GM21423 (cell line): Measurements from ENCODE around the gene ARMC7.
A peak's percentile ranks its signal among the peaks of the same experiment; 100 is the strongest.
"Not testable (repeated sequence)": the region's sequence is repeated elsewhere in the genome, so short reads cannot be mapped to it uniquely, and the experiment has no call there.

ENCODE experiments used
- ATAC-seq: cut with Tn5 transposase; IDR thresholded peaks from one replicate; pipeline ENCODE4 v1.9.1; 2021; ENCODE audit warnings: mild to moderate bottlenecking, moderate library complexity; ENCODE audit not compliant: unreplicated experiment

The ARMC7 gene

GRCh38 chr17:75152523-75152921 lies 42.8 kb downstream of the ARMC7 start:
- no peak for ATAC-seq

DNA sequence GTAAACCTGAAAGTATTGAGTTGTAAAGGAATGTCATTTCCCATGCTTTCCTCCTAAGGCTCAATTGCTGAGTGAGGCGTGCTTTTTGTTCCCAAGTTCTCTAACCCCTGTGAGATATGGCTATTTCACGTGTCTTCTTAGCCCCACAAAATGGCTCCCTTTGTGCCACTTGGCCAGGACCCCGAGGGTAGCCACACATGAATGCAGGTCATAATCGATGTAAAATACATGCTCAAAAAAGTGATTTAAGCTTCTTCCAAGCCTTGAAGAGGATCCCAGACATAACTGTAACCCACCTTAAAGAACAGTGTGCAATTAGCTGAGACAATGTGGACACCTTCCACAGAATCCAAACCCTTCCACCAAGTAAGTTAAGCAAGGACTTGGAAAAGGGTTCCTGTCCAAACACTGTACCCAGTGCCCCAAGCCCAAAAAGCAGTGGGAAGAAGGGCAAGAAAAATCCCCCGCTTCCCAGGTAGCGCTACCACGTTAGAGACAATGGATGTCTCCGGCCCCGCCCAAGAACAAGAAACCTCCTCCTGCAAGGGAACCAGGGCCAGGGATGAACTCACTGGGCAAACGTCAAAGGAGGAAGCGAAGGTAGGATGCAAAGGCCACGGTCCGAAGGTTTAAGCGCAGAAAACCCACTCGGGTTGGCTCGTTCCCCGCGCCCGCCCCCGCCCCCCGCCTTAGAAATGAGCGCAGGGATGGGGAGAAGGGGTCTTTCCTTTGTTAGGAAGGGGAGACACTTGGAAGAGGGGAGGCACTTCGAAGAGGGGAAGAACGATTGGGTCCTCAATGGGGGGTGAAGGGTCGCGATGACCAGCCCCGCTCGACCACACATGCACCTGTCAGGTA lies 43.4 kb downstream of the ARMC7 start:
- ATAC-seq: no peak

- ATAC-seq: peak; percentile 1
These were observed 44.0 kb downstream of the ARMC7 start for GRCh38 chr17:75153780-75154194.

DNA sequence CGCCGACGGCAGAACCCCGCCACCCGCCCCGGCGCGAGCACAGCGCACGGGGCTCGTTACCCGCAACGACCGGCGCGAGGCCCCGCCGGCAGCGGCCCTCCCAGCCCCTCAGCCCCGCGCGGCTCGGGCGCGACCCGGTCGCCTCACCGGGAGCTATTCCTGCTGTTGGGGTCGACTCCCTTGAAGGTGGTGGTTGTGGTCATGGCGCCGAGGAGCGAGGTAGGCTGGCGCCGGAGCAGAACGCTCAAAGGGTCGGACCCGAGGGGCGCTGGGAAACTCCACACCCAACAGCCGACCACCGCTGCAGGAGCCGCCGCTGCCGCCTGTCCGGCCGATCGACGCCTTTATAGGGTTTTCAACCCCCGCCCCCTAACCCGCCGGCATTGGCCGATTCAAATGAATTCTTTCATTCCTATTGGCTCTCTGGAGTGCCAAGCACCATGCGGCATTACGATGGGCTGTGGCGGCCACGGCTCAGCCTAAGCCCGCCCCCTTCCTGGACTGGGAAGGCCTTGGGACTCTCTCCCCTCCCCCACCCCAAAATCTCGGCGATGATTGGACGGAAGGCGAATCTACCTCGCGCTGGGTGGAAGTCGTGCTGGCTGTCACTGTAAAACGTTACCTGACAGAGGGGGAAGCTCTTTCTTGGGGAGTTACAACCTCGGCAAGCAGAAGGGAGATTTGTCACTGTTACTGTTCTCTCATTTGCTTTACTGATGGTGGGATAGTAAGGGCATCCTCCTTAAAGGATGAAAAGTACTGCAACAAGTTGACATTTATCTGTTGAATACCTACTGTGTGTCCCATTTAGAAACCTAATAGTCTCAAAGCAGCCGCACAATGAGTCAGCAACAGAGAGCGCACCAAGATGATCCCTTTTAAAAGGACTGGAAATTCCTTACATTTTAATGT lies 44.7 kb downstream of the ARMC7 start, which contains the start of gene JPT1:
JPT1 (minus strand) TSS at position 318 of the 912 bp plus-strand sequence; CDS start at position 203, 115 bp downstream.
- ATAC-seq: peak; percentile 93

DNA sequence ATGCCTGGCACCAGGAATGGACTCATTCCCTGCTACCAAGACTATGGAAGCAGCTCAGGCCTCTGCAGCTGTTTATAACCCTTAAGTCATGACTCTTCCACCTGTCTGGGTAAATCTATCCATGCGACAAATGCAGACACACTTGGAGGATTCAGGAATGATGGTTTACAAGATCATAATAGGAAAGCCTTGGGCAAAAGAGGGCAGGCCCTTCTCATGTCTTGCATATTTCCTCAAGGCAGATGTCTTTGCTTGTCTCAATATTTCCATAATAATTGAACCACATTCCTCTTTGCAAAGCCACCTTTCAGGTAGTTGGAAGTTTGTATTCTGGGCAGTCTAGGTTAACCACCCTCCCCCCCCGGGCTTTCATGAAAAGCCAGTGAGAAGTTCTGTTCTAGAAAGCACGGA lies 45.4 kb downstream of the ARMC7 start:
- no peak for ATAC-seq

GRCh38 chr17:75158480-75158879 lies 48.7 kb downstream of the ARMC7 start:
- ATAC-seq: not testable (repeated sequence)

GRCh38 chr17:75159196-75160031 lies 49.6 kb downstream of the ARMC7 start:
- no peak for ATAC-seq

GRCh38 chr17:75160211-75160610 lies 50.4 kb downstream of the ARMC7 start:
- no peak for ATAC-seq

GRCh38 chr17:75163074-75163473 lies 53.3 kb downstream of the ARMC7 start:
- ATAC-seq: no peak

GRCh38 chr17:75164606-75165005 lies 54.8 kb downstream of the ARMC7 start:
- not testable (repeated sequence) for ATAC-seq

DNA sequence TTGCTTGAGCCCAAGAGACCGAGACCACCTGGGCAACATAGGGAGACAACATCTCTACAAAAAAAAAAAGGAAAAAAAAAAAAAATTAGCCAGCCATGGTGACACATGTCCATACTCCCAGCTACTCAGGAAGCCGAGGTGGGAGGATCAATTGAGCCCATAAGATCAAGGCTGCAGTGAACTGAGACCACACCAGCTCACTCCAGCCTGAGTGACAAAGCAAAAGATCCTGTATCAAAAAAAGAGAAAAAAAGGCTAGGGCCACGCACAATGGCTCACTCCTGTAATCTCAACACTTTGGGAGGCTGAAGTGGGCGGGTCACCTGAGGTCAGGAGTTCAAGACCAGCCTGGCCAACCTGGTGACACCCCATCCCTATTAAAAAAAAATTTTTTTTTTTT lies 59.2 kb downstream of the ARMC7 start:
- ATAC-seq: no peak

DNA sequence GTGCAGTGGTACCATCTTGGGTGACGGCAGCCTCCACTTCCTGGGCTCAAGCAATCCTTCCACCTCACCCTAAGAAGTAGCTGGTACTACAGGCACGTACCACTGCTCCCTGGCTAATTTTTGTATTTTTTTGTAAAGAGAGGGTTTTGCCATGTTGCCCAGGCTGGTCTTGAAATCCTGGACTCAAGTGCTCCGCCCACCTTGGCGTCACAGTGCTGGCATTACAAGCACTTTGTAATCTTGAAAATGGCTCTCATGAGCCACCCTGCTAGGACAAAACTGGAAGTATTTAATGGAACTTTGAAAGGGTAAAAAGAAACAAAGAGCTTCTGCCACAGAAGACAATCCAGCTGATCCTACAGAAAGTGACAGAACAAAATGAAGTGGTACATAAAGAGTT lies 63.8 kb downstream of the ARMC7 start:
- no peak for ATAC-seq

DNA sequence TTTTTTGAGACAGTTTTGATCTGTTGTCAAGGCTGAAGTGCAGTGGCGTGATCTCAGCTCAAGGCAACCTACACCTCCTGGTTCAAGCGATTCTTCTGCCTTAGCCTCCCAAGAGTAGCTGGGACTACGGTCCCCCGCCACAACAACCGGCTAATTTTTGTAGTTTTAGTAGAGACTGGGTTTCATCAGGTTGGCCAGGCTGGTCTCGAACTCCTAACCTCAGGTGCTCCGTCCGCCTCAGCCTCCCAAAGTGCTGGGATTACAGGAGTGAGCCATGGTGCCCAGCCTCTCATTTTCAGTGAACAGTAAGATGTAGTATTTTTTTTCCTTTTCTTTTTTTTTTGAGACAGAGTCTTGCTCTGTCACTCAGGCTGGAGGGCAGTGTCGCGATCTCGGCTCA lies 65.2 kb downstream of the ARMC7 start:
- no peak for ATAC-seq

DNA sequence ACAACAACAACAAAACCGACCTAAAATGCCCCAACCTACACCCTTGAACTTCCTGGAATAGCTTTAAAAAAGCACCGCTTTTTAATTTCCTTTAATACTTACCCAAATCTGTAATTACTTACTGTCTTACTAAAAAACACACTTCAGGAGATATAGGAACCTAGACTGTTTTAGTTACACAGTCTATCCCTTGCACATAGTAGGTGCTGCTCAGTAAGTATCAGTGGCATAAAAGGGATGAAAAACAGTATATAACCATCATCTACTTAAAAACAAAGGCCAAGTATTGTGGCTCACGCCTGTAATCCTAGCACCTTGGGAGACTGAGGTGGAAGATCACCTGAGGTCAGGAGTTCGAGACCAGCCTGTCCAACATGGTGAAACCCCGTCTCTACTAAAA lies 66.9 kb downstream of the ARMC7 start:
- no peak for ATAC-seq

- ATAC-seq: no peak
These were observed 68.7 kb downstream of the ARMC7 start for GRCh38 chr17:75178453-75178852.
